HL-60 (cell line): Measurements from ENCODE around the gene SLC22A2.

ENCODE experiments used
- DNase-seq, 2 experiments: peaks; one replicate each; pipeline ENCODE4 v3.0.0-alpha.2; 2010 to 2020; ENCODE audit warnings: low read depth in 1 of 2, low spot score in 1 of 2
- H3K27ac ChIP-seq: fragments of 250-450 bp; sonication (Bioruptor Pico); replicated peaks from 2 replicates; pipeline ENCODE4 v1.5.1; 2020; ENCODE audit warnings: mild to moderate bottlenecking, moderate library complexity
- H3K27me3 ChIP-seq: fragments of 250-450 bp; sonication (Bioruptor Pico); 2 replicates; pipeline ENCODE4 v1.5.1; 2021; ENCODE audit warnings: mild to moderate bottlenecking, moderate library complexity; ENCODE audit not compliant: insufficient read depth, poor library complexity, severe bottlenecking
- H3K4me3 ChIP-seq: replicated peaks from 2 replicates; pipeline ENCODE4 v1.5.1; 2011; ENCODE audit warnings: mild to moderate bottlenecking, control low read depth, low read length; ENCODE audit not compliant: insufficient read depth
- CTCF ChIP-seq: IDR thresholded peaks from one replicate; pipeline ENCODE4 v1.5.1; 2011; ENCODE audit warnings: low read length, control low read depth, inconsistent platforms; ENCODE audit not compliant: insufficient read depth
- GABPA ChIP-seq: IDR thresholded peaks from 2 replicates; pipeline ENCODE4 v1.6.1; 2012; ENCODE audit warnings: low read depth
- POLR2AphosphoS5 ChIP-seq: IDR thresholded peaks from 2 replicates; pipeline ENCODE4 v1.6.1; 2012; ENCODE audit warnings: low read depth
- REST ChIP-seq: IDR thresholded peaks from 2 replicates; pipeline ENCODE4 v1.6.1; 2012; ENCODE audit warnings: low read depth; ENCODE audit not compliant: insufficient replicate concordance
- SPI1 ChIP-seq: IDR thresholded peaks from 2 replicates; pipeline ENCODE4 v1.6.1; 2012; ENCODE audit warnings: low read depth, mild to moderate bottlenecking, borderline replicate concordance

Gene SLC22A2

DNA sequence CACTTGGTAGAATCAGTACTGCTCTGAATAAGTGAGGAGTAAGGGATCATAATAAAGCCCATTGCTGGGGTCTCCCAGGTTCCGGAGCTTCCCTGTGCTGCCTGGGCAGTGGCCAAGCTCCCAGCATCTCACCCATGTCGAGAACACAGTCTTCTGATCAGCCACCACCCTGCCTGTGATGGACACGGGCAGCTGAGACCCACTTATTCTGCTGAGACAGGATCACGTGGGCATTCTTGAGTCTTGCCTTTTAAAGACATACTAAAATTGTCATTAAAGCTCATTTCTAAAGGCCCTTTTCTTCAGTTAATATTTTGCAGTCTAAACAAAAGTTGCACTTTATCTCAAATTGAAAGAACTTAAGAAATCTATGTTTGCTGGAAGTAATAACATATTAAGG is 42.7 kb upstream of the SLC22A2 start:
- Histone ChIP-seq H3K4me3 (no peak overlapping the region), H3K27ac (no peak overlapping the region), H3K27me3 (peaks cover 2% of the 10 kb centered on the region)
- TF ChIP-seq POLR2AphosphoS5 (no peak), SPI1 (no peak), GABPA (no peak), REST (no peak), CTCF (no peak)
- no peak for DNase-seq

DNA sequence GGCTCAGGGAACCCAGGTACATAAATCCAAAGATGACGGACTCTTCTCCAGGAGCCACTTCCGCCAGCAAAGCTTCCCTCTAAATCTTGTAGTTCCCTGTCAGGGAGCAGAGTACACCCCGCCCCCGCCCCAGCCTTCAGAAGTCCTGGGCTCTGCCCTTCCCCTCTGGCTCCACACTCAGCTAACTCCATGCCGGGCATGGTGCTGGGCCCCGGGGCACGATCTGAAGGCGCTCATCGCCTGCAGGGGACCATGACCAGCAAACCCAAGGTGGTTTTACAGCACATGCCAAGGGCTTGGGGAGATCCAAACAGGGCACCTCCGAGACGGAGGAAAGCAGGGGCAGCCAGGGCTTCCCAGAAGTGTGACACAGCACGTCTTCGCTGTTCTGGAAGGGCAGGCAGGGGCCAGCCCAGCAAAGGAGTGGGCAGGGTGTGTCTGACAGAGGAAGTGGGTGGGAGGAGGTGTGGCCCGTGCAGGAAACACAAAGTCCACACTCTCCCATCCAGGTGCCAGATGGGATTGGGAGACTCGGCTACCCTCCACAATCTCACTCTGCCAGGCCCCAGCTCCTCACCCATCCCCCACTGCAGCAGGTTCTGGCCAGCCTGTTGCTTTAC is 41.6 kb upstream of the SLC22A2 start:
- no peak overlapping the region for H3K4me3 ChIP-seq
- TF ChIP-seq POLR2AphosphoS5 (no peak), CTCF (no peak), GABPA (no peak), REST (no peak), SPI1 (no peak)
- no peak overlapping the region for H3K27ac ChIP-seq
- no peak for DNase-seq
- H3K27me3 ChIP-seq = peaks cover 2% of the 10 kb centered on the region

GRCh38 chr6:160299559-160299958 is 40.9 kb upstream of the SLC22A2 start:
- H3K4me3 ChIP-seq = no peak overlapping the region
- TF ChIP-seq GABPA (no peak), POLR2AphosphoS5 (no peak), SPI1 (no peak), REST (no peak), CTCF (no peak)
- DNase-seq = no peak
- peaks cover 2% of the 10 kb centered on the region for H3K27me3 ChIP-seq
- H3K27ac ChIP-seq = no peak overlapping the region
